Measurements from ENCODE around the gene MRPL52. TPM values are rescaled to one million over a fixed set of nuclear protein-coding genes. Genes with fewer than 3 reads are reported as not detected.
"Not testable (repeated sequence)": the region's sequence is repeated elsewhere in the genome, so short reads cannot be mapped to it uniquely, and the experiment has no call there.

MRPL52 gene
- total RNA-seq, 4 donors from 2014 or later: 24.8 to 230 (median 41.4) TPM

DNA sequence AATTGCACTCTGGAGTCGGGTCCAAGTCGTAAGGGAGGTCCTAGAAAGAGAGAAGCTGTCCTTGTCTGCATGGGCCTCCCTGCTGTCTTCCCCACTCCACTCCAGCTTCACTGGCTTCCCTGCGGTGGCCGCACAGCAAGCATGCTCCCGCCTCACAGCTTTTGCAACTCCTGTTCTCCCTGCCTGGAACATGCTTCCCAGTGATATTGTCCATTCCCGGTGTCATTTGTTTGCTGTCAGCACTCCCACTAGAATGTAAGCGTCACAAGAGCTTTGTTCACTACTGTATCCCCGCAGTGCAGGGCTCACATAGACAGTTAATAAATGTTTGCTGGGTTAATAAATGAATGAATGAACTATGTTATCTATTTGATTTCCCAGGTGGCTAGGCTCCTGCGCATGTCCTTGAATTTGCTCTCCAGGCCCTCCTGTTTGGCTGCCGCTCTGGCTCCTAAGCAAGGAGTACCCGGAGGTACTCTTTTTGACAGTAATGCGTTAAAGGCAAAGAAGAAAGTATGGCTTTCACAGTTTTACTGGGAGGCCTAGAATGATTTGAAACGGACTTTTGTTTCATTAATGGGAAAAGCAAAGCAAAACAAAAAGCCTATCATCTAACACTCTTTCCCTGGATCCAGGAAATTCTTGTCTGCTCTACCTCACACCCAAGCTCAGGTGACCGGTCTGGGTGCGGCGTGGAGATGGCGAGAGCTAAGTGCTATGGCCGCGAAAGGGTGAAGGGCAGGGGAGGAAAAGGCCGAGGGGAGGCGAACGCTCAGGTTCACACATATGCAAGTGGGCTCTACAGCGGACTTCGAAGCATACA, 8.3 kb upstream of the MRPL52 start:
- 87 to 88% methylated on average over 24 of the region's 24 CpGs for WGBS, 2 donors
- TF ChIP-seq, protein P1, sequence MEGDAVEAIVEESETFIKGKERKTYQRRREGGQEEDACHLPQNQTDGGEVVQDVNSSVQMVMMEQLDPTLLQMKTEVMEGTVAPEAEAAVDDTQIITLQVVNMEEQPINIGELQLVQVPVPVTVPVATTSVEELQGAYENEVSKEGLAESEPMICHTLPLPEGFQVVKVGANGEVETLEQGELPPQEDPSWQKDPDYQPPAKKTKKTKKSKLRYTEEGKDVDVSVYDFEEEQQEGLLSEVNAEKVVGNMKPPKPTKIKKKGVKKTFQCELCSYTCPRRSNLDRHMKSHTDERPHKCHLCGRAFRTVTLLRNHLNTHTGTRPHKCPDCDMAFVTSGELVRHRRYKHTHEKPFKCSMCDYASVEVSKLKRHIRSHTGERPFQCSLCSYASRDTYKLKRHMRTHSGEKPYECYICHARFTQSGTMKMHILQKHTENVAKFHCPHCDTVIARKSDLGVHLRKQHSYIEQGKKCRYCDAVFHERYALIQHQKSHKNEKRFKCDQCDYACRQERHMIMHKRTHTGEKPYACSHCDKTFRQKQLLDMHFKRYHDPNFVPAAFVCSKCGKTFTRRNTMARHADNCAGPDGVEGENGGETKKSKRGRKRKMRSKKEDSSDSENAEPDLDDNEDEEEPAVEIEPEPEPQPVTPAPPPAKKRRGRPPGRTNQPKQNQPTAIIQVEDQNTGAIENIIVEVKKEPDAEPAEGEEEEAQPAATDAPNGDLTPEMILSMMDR (IDR thresholded peaks at IDR 0.05): no peak
- no peak for TF ChIP-seq POLR2A (IDR thresholded peaks at IDR 0.05)
- no peak for DNase-seq (ENCODE audit: low spot score in 2 of 2)
- no peak overlapping the region for H3K4me3 ChIP-seq (ENCODE audit: low read depth, poor library complexity, severe bottlenecking)
- intact Hi-C loops (cut with DNase I; ENCODE audit: low total_unique reads): no loop called here

DNA sequence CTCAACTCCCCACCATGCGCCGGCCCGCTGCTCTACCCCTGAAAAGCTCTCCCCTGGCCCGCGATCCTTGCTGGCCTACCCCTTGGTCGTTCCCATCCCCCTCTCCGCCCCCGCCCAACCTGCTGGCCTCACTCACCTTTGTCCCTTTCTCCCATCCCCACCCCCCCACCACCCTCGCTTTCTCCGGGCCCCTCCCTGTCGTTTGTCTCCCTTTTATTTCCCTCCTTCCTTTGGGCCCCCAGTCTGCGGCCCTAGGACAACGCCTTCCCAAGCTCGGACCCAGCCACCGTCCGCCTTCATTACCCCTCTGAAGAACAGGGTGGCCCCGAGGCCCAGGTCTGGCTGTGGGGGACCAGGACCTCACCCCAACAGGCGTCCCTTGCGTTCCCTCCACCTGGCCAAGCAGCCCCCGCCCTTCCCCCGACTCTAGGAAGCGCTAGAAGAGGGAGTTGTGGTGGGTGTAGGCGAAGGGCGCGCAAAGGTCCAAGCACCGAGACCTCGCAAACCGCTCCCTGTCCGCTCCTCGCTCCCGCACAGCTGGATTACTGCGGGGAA, 7.6 kb upstream of the MRPL52 start:
- intact Hi-C loops (cut with DNase I; ENCODE audit: low total_unique reads): no loop called here
- WGBS, 2 donors: 59 to 71% methylated on average over 32 of the region's 32 CpGs
- no peak for TF ChIP-seq POLR2A (IDR thresholded peaks at IDR 0.05)
- TF ChIP-seq, protein P1 (IDR thresholded peaks at IDR 0.05): no peak
- DNase-seq (ENCODE audit: low spot score in 2 of 2): peak in 1 of 2 donors; percentile 87
- no peak overlapping the region for H3K4me3 ChIP-seq (ENCODE audit: low read depth, poor library complexity, severe bottlenecking)

DNA sequence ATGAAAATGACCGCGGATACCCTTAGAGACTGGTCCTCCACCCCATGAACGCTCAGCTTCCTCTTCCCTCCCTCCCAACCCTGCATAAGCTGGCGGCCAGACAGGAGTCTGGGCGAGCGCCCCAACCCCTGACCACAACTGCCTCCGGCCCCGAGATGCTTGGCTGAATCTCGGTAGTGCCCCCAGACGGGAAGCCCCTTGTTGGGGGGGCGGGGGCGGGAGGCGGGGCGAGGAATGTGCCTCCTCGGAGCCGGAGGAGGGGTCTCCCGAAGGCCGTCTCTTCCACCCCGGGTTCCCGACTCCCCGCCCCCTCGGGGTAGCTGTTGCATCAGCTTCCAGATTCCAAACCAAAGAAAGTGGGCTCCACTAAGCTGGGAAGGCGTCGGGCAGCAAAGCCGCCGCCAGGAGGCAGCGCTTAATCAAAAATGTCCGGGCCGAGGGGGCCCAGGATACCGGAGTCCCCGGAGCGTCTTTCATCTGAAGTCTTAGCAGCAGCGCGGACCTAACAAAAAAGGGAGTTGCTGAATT, 7.1 kb upstream of the MRPL52 start:
- 1 to 4% methylated on average over 26 to 34 of the region's 34 CpGs for WGBS, 2 donors
- DNase-seq (ENCODE audit: low spot score in 2 of 2): peak in 1 of 2 donors; percentile 96
- H3K4me3 ChIP-seq (ENCODE audit: low read depth, poor library complexity, severe bottlenecking): no peak overlapping the region
- intact Hi-C loops (cut with DNase I; ENCODE audit: low total_unique reads): no loop called here
- TF ChIP-seq, protein P1 (IDR thresholded peaks at IDR 0.05): peak in 1 of 3 donors; percentile 55
- no peak for TF ChIP-seq POLR2A (IDR thresholded peaks at IDR 0.05)

DNA sequence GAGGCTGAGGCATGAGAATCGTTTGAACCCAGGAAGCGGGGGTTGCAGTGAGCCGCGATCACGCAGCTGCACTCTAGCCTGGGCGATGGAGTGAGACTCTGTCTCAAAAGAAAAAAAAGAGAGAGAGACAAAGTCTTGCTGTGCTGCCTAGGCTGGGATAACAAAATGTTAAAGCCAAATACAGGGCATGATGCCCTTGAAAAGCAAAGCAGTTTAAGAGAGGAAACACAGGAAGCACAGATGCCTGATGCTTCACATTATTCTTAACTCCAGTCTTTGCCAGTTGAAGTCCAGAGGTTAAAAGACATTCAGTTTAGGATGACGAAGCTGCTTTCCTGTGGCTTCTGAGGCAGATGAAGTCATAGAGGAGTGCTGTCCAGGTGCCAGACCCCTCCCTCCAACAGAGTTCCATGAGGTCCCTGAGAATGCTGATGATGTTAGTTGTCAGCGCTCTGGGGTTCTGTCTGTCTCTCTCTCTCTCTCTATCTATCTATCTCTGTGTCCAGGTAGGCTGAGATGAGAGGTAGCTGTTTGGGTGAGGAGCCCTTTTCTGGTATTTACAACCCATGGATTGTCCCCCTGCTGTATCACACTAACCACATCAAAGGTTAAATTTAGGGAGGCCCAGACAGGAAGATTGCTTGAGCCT, 4.9 kb upstream of the MRPL52 start:
- 56 to 58% methylated on average over 8 of the region's 8 CpGs for WGBS, 2 donors
- DNase-seq (ENCODE audit: low spot score in 2 of 2): peak in 1 of 2 donors; percentile 82
- no peak for TF ChIP-seq POLR2A (IDR thresholded peaks at IDR 0.05)
- TF ChIP-seq, protein P1 (IDR thresholded peaks at IDR 0.05): no peak
- no peak overlapping the region for H3K4me3 ChIP-seq (ENCODE audit: low read depth, poor library complexity, severe bottlenecking)
- intact Hi-C loops (cut with DNase I; ENCODE audit: low total_unique reads): no loop called here

DNA sequence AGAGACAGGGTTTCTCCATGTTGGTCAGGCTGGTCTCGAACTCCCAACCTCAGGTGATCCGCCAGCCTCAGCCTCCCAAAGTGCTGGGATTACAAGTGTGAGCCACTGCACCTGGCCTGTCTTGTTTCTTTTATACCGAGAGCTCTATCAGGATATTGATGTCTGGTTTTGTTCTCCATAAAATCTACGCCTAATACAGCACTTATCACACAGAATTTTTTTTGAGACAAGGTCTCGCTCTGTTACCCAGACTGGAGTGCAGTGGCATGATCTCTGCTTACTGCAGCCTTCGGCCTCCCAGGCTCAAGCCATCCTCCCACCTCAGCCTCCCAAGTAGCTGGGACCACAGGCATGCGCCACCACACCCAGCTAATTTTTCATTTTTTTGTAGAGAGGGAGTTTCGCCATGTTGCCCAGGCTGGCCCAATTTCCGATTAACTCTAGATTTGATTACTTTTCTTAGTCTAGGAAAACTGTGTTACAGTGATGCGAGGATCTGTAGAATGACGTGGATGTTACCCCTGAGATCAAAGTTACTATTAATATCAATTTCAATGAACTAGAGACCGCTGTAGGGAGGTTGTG, 519 bp upstream of the MRPL52 start:
- H3K4me3 ChIP-seq (ENCODE audit: low read depth, poor library complexity, severe bottlenecking); DNase-seq (ENCODE audit: low spot score in 2 of 2); intact Hi-C loops (cut with DNase I; ENCODE audit: low total_unique reads): not testable (repeated sequence)
- 77 to 82% methylated on average over 12 of the region's 12 CpGs for WGBS, 2 donors

Data from lower leg skin (tissue), 4 donors.